ENCODE data around the gene ARHGAP24. TPM values are rescaled to one million over a fixed set of nuclear protein-coding genes. Genes with fewer than 3 reads are reported as not detected.

The ARHGAP24 gene
- polyA plus RNA-seq, 3 donors = 12.5 to 32.0 (median 18.8) TPM

GRCh38 chr4:85919200-85919887 lies 444.4 kb downstream of the ARHGAP24 start:
- H3K36me3 ChIP-seq (replicated peaks in 1 of 2; ENCODE audit: control insufficient read depth in 1 of 2, insufficient read depth in 2 of 2, low read length in 2 of 2) = peaks cover 0 to 8% of the 10 kb centered on the region in 2 donors
- H3K9me3 ChIP-seq (replicated peaks in 1 of 2; ENCODE audit: control insufficient read depth in 1 of 2, insufficient read depth in 1 of 2, low read length in 2 of 2) = no peaks in the 10 kb centered on the region
- Mint-ChIP-seq H3K36me3 (peaks cover 9 to 13% of the 10 kb centered on the region in 2 donors), H3K27ac (no peak overlapping the region), H3K4me3 (no peak overlapping the region), H3K27me3 (ENCODE audit: low read depth in 3 of 3) (no peaks in the 10 kb centered on the region), H3K9me3 (peaks cover 0 to 3% (median 2%) of the 10 kb centered on the region in 7 donors), H3K4me1 (peaks cover 4% of the 10 kb centered on the region)
- H3K79me2 ChIP-seq (ENCODE audit: insufficient read depth, low read length) = no peaks in the 10 kb centered on the region
- no peak overlapping the region for H3K4me2 ChIP-seq (replicated peaks; ENCODE audit: extremely low read depth, low read length, poor library complexity, severe bottlenecking)
- H3K4me1 ChIP-seq (ENCODE audit: control insufficient read depth in 1 of 2, insufficient read depth in 2 of 2, low read length in 2 of 2) = no peaks in the 10 kb centered on the region
- no peak overlapping the region for H3K9ac ChIP-seq (ENCODE audit: insufficient read depth, low read length, poor library complexity, severe bottlenecking)
- no peak overlapping the region for H3K27ac ChIP-seq (ENCODE audit: low read depth in 1 of 2, low read length in 2 of 2)
- no CpG with 5 or more reads among the region's 6 CpGs for WGBS (ENCODE audit: insufficient coverage)
- H2AFZ ChIP-seq (ENCODE audit: insufficient read depth, low read depth, low read length, poor library complexity, severe bottlenecking) = no peak overlapping the region
- intact Hi-C loops (cut with micrococcal nuclease) = no loop called here
- H3K27me3 ChIP-seq (ENCODE audit: control insufficient read depth in 2 of 2, insufficient read depth in 2 of 2, low read length in 2 of 2) = no peaks in the 10 kb centered on the region
- no peak for DNase-seq
- peaks cover 32% of the 10 kb centered on the region for H4K20me1 ChIP-seq (ENCODE audit: insufficient read depth, low read length)
- no peak overlapping the region for H3K4me3 ChIP-seq (replicated peaks in 1 of 3; ENCODE audit: low read depth in 2 of 3, low read length in 3 of 3)
- TF ChIP-seq, protein P1, sequence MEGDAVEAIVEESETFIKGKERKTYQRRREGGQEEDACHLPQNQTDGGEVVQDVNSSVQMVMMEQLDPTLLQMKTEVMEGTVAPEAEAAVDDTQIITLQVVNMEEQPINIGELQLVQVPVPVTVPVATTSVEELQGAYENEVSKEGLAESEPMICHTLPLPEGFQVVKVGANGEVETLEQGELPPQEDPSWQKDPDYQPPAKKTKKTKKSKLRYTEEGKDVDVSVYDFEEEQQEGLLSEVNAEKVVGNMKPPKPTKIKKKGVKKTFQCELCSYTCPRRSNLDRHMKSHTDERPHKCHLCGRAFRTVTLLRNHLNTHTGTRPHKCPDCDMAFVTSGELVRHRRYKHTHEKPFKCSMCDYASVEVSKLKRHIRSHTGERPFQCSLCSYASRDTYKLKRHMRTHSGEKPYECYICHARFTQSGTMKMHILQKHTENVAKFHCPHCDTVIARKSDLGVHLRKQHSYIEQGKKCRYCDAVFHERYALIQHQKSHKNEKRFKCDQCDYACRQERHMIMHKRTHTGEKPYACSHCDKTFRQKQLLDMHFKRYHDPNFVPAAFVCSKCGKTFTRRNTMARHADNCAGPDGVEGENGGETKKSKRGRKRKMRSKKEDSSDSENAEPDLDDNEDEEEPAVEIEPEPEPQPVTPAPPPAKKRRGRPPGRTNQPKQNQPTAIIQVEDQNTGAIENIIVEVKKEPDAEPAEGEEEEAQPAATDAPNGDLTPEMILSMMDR (IDR thresholded peaks at IDR 0.05) = no peak

- H3K4me1 ChIP-seq (ENCODE audit: control insufficient read depth in 1 of 2, insufficient read depth in 2 of 2, low read length in 2 of 2) = peaks cover 22 to 26% of the 10 kb centered on the region in 2 donors
- no peak overlapping the region for H3K4me2 ChIP-seq (replicated peaks; ENCODE audit: extremely low read depth, low read length, poor library complexity, severe bottlenecking)
- H3K36me3 ChIP-seq (replicated peaks in 1 of 2; ENCODE audit: control insufficient read depth in 1 of 2, insufficient read depth in 2 of 2, low read length in 2 of 2) = peaks cover 0 to 16% of the 10 kb centered on the region in 2 donors
- no peak overlapping the region for H3K9ac ChIP-seq (ENCODE audit: insufficient read depth, low read length, poor library complexity, severe bottlenecking)
- Mint-ChIP-seq H3K9me3 (peaks cover 0 to 1% (median 0%) of the 10 kb centered on the region in 7 donors), H3K4me3 (no peak overlapping the region), H3K36me3 (peaks cover 17 to 21% of the 10 kb centered on the region in 2 donors), H3K4me1 (peaks cover 28% of the 10 kb centered on the region), H3K27me3 (ENCODE audit: low read depth in 3 of 3) (peaks cover 5 to 8% (median 6%) of the 10 kb centered on the region in 3 donors), H3K27ac (no peak overlapping the region)
- DNase-seq = no peak
- H3K27ac ChIP-seq (ENCODE audit: low read depth in 1 of 2, low read length in 2 of 2) = no peak overlapping the region
- peaks cover 36% of the 10 kb centered on the region for H4K20me1 ChIP-seq (ENCODE audit: insufficient read depth, low read length)
- no peak overlapping the region for H3K4me3 ChIP-seq (replicated peaks in 1 of 3; ENCODE audit: low read depth in 2 of 3, low read length in 3 of 3)
- intact Hi-C loops (cut with micrococcal nuclease) = no loop called here
- no peaks in the 10 kb centered on the region for H3K79me2 ChIP-seq (ENCODE audit: insufficient read depth, low read length)
- no peaks in the 10 kb centered on the region for H3K9me3 ChIP-seq (replicated peaks in 1 of 2; ENCODE audit: control insufficient read depth in 1 of 2, insufficient read depth in 1 of 2, low read length in 2 of 2)
- 100% methylated on average over 5 of the region's 6 CpGs for WGBS (ENCODE audit: insufficient coverage)
- no peak overlapping the region for H2AFZ ChIP-seq (ENCODE audit: insufficient read depth, low read depth, low read length, poor library complexity, severe bottlenecking)
- peaks cover 0 to 4% of the 10 kb centered on the region in 2 donors for H3K27me3 ChIP-seq (ENCODE audit: control insufficient read depth in 2 of 2, insufficient read depth in 2 of 2, low read length in 2 of 2)
- TF ChIP-seq, protein P1 (IDR thresholded peaks at IDR 0.05) = no peak
These were observed 450.1 kb downstream of the ARHGAP24 start for GRCh38 chr4:85925071-85925470.

Measured in CD14-positive monocyte (primary cell).